Stimulated activated CD8-positive, alpha-beta memory T cell treated with anti-CD3 and anti-CD28 coated beads, Interleukin-7, amount 100 ng/mL, for 1 hour (primary cell): ENCODE data around the gene ETDC.

Experiments used
- DNase-seq, 2 donors: peaks; one replicate each; pipeline ENCODE4 v3.0.0-alpha.2; 2020; ENCODE audit warnings: low read depth in 2 of 2

The ETDC gene

DNA sequence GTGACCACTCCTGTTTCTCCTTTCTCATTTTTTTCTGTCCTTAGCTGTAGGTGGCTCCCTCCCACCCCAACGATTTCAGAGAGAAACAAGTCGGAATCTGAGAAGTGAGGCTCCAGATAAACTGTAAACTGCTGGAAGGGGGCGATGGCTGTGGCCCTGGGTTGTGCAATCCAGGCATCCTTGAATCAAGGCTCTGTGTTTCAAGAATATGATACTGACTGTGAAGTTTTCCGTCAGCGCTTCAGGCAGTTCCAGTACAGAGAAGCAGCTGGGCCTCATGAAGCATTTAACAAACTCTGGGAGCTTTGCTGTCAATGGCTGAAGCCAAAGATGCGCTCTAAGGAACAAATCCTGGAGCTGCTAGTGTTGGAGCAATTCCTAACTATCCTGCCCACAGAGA, 37.7 kb downstream of the ETDC start:
- DNase-seq = no peak

DNA sequence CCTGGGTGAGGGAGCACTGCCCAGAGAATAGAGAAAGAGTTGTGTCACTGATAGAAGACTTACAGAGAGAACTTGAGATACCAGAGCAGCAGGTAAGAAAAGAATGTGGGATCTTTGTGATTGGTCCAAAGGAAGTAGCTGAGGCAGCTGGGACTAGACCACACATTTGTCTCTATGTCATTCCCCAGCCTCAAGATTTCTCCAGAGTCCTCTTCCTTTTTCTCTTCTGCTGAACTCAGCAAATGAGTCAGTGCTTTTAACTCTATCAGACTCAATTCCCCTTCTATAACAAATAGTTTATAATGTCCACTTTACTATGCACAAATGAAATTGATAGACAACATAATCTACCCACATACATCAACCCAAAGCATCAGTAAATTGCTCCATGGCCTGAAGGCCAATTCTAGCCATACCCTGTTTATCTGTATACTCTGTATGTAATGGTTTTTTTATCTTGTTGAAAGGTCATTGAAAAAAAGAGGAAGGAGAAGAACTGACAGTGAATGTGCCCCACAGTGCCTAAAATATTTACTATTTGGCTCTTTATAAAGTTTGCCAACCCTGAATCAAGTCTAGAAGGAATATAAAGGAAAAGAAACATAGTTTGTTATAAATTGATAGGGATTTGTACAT, 38.2 kb downstream of the ETDC start:
- DNase-seq = no peak

DNA sequence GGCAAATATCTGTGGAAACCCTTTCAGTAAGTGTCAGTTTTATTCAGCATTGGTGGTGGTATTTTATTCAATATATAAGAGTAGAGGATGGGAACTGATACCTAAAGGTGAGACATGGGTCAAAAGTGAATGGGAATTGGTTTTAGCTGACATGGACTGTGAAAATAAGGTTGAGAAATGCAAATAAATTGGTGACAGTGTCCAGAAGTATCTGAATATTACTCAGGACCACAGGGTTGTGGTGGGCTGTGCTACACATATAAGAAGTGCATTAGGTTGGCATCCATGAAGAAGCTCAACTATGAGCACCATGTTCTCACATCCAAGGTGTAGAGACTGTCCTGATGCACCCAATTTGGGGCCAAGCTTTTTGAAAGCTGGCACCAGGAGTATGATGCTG, 45.0 kb downstream of the ETDC start:
- DNase-seq = no peak
